Measurements from ENCODE around the gene MYL3.
A peak's percentile ranks its signal among the peaks of the same experiment; 100 is the strongest.

Gene MYL3

DNA sequence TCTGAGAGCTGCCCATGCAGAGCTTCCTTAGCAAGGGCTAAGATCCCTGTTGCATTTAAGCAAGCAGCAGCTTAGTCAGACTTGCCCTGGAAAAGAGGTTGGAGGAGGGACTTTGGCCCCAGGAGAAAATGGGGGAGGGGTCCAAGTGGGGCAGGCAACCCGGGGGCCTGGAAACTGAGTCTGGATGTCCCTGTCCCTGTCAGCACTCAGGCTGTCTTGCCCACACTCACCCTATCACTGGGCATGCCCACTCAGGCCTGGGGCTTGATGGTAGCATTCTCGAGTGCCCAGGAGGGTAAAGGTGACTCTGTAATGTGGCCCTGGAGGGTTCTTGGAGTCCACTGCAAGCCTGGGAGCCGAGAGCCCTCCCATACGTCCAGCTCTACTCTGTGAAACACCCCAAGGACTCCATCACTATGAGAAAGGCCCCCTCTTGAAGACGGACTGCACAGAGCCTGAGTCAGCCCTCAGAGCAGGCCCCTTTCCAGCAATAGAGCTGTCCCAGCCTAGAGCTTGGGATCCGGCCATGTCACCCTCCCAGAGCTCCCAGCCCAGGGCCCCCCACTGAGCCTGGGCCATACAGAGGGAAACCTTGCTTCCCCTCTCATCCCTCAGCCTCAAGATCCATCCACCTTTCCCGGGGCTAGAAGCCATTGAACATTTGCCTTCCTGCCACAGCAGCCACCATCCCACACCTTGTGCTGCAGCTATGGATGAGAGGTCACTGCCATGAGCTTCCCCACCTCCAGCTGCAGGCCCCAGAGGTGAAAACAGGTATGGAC, 13.4 kb downstream of the MYL3 start:
- H3K9me3 ChIP-seq (replicated peaks; ENCODE audit: insufficient read depth, low read length) = no peaks in the 10 kb centered on the region
- no peaks in the 10 kb centered on the region for H3K79me2 ChIP-seq (ENCODE audit: low read length)
- no peak for DNase-seq
- TF ChIP-seq EZH2phosphoT487 (IDR thresholded peaks at IDR 0.05; ENCODE audit: low read length) = no peak
- no peak for TF ChIP-seq EZH2 (optimal IDR thresholded peaks at IDR 0.05; ENCODE audit: low read depth, low read length)
- TF ChIP-seq CTCF (IDR thresholded peaks at IDR 0.05; ENCODE audit: low read length) = no peak
- H3K4me3 ChIP-seq (ENCODE audit: low read length) = no peak overlapping the region
- no peaks in the 10 kb centered on the region for H4K20me1 ChIP-seq (ENCODE audit: insufficient read depth, low read length)
- no peaks in the 10 kb centered on the region for H3F3A ChIP-seq (ENCODE audit: insufficient read depth, low read length)
- H3K27me3 ChIP-seq (replicated peaks; ENCODE audit: insufficient read depth, low read length) = no peaks in the 10 kb centered on the region
- no peak overlapping the region for H3K9ac ChIP-seq (ENCODE audit: low read length)
- H3K4me1 ChIP-seq (ENCODE audit: low read length) = peaks cover 7% of the 10 kb centered on the region; the same call in 1 of the 2 replicates
- no peak overlapping the region for H2AFZ ChIP-seq (ENCODE audit: low read length)
- H3K36me3 ChIP-seq (replicated peaks; ENCODE audit: insufficient read depth, low read length) = no peaks in the 10 kb centered on the region
- H3K4me2 ChIP-seq (ENCODE audit: low read depth, low read length) = no peak overlapping the region
- no peak overlapping the region for H3K27ac ChIP-seq (ENCODE audit: low read length)
- no peaks in the 10 kb centered on the region for H3K9me2 ChIP-seq (replicated peaks; ENCODE audit: insufficient read depth, low read length)

- Histone ChIP-seq H2AFZ (ENCODE audit: low read length) (no peak overlapping the region), H3K9ac (ENCODE audit: low read length) (no peak overlapping the region), H4K20me1 (ENCODE audit: insufficient read depth, low read length) (no peaks in the 10 kb centered on the region), H3K36me3 (replicated peaks; ENCODE audit: insufficient read depth, low read length) (no peaks in the 10 kb centered on the region), H3K9me3 (replicated peaks; ENCODE audit: insufficient read depth, low read length) (no peaks in the 10 kb centered on the region), H3K79me2 (ENCODE audit: low read length) (no peaks in the 10 kb centered on the region), H3K9me2 (replicated peaks; ENCODE audit: insufficient read depth, low read length) (no peaks in the 10 kb centered on the region), H3K4me2 (ENCODE audit: low read depth, low read length) (no peak overlapping the region), H3K27me3 (replicated peaks; ENCODE audit: insufficient read depth, low read length) (no peaks in the 10 kb centered on the region), H3K4me1 (ENCODE audit: low read length) (peaks cover 7% of the 10 kb centered on the region; the same call in 1 of the 2 replicates), H3K27ac (ENCODE audit: low read length) (no peak overlapping the region), H3K4me3 (ENCODE audit: low read length) (no peak overlapping the region), H3F3A (ENCODE audit: insufficient read depth, low read length) (no peaks in the 10 kb centered on the region)
- DNase-seq = no peak
- TF ChIP-seq EZH2 (optimal IDR thresholded peaks at IDR 0.05; ENCODE audit: low read depth, low read length) (no peak), CTCF (IDR thresholded peaks at IDR 0.05; ENCODE audit: low read length) (no peak)
Measured at GRCh38 chr3:46849045-46849631, 14.1 kb downstream of the MYL3 start.

DNA sequence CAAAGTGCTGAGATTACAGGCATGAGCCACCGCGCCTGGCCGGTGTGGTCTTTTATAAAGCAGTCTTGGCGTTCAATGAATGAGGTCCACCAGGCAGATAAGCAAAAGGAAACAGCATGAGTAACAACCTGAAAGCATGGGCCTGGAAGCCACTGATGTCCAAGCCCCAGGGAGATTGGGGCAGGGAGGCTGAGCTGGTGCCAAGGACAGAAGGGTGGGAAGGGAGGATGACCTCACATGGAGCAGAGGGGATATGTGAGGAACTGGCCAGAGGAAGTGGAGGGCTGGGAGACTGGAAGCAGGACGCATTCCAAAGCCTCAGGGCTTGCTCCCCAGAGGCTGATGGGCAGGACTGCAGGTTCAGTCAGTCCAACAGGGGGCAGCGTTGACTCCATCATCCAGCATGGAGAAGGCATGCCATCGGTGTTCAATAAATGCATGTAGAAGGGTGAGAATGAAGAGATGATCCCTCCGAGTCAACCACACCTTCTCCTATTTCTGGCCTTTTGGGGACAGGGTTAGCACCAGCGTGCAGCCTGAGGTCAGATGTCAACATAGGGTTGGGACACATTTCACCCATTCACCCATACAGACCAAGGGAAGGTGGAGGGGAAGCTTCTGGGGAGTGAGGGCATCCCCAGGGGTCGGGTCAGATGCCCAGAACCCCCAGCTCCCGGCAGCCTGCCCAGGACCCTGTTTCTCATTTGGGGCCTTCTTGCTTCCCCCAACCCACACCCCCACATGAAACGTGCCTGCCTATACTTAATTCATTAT, 14.8 kb downstream of the MYL3 start:
- no peak for DNase-seq
- Histone ChIP-seq H3K9me3 (replicated peaks; ENCODE audit: insufficient read depth, low read length) (no peaks in the 10 kb centered on the region), H2AFZ (ENCODE audit: low read length) (no peak overlapping the region)

More for the DNA sequence above, 14.8 kb downstream of the MYL3 start:
- Histone ChIP-seq H3F3A (ENCODE audit: insufficient read depth, low read length) (no peaks in the 10 kb centered on the region), H3K9me2 (replicated peaks; ENCODE audit: insufficient read depth, low read length) (no peaks in the 10 kb centered on the region), H3K4me3 (ENCODE audit: low read length) (no peak overlapping the region), H3K36me3 (replicated peaks; ENCODE audit: insufficient read depth, low read length) (no peaks in the 10 kb centered on the region), H3K27ac (ENCODE audit: low read length) (no peak overlapping the region), H3K9ac (ENCODE audit: low read length) (no peak overlapping the region), H3K4me2 (ENCODE audit: low read depth, low read length) (no peak overlapping the region), H4K20me1 (ENCODE audit: insufficient read depth, low read length) (no peaks in the 10 kb centered on the region), H3K79me2 (ENCODE audit: low read length) (no peaks in the 10 kb centered on the region), H3K27me3 (replicated peaks; ENCODE audit: insufficient read depth, low read length) (no peaks in the 10 kb centered on the region), H3K4me1 (ENCODE audit: low read length) (peaks cover 7% of the 10 kb centered on the region; the same call in 1 of the 2 replicates)
- TF ChIP-seq CTCF (IDR thresholded peaks at IDR 0.05; ENCODE audit: low read length) (peak; percentile 47), EZH2 (optimal IDR thresholded peaks at IDR 0.05; ENCODE audit: low read depth, low read length) (no peak)
